Nephron (organoid): ENCODE data around the gene LPAR5.

Source experiments
- H3K27ac Mint-ChIP-seq, 3 experiments: 2 replicates each; pipeline ENCODE4 v1.8.0; 2020; ENCODE audit warnings: mixed read lengths in 3 of 3, mild to moderate bottlenecking in 2 of 3, moderate library complexity in 1 of 3
- H3K27me3 Mint-ChIP-seq: 2 replicates; pipeline ENCODE4 v1.8.0; 2021; ENCODE audit warnings: low read depth, mild to moderate bottlenecking, moderate library complexity, mixed read lengths
- H3K36me3 Mint-ChIP-seq: 2 replicates; pipeline ENCODE4 v1.8.0; 2020; ENCODE audit warnings: low read depth, mixed read lengths
- H3K4me1 Mint-ChIP-seq: 2 replicates; pipeline ENCODE4 v1.8.0; 2020; ENCODE audit warnings: mixed read lengths
- H3K4me3 Mint-ChIP-seq, 3 experiments: 2 replicates each; pipeline ENCODE4 v1.8.0; 2020; ENCODE audit warnings: mild to moderate bottlenecking in 3 of 3, mixed read lengths in 3 of 3, moderate library complexity in 2 of 3
- H3K9me3 Mint-ChIP-seq: 2 replicates; pipeline ENCODE4 v1.8.0; 2020; ENCODE audit warnings: mixed read lengths
- TF ChIP-seq, protein P1 (sequence below), 3 experiments: fragments of 200-600 bp; sonication (generic); IDR thresholded peaks; one replicate each; pipeline ENCODE4 v1.5.0; 2021; ENCODE audit warnings: antibody characterized with exemption in 3 of 3; ENCODE audit not compliant: unreplicated experiment in 3 of 3

Gene LPAR5

DNA sequence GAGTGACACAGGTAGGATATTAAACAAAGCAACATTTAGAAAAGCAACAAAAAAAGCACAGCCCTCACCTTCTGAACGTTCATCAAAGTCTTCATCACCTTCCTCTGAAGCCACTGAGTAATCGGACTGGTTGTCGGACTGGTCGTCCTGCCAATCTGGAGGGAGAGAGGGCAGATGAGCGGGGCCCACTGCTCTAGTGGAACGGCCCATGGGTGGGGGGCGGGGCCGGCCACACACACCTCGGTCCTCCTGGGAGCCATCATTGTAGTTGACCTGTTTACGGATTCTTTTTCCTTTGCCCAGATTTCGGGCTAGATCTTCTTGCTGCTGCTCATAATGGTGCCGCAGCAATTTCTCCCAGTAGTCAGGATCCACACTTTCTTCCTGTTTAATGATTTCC lies 52.8 kb downstream of the LPAR5 start:
- Mint-ChIP-seq H3K4me3 (no peak overlapping the region), H3K9me3 (no peaks in the 10 kb centered on the region), H3K4me1 (no peaks in the 10 kb centered on the region), H3K27ac (peak overlapping the region in 1 of 3 experiments; percentile 14), H3K27me3 (no peaks in the 10 kb centered on the region), H3K36me3 (peaks cover 75% of the 10 kb centered on the region)
- TF ChIP-seq, protein P1, sequence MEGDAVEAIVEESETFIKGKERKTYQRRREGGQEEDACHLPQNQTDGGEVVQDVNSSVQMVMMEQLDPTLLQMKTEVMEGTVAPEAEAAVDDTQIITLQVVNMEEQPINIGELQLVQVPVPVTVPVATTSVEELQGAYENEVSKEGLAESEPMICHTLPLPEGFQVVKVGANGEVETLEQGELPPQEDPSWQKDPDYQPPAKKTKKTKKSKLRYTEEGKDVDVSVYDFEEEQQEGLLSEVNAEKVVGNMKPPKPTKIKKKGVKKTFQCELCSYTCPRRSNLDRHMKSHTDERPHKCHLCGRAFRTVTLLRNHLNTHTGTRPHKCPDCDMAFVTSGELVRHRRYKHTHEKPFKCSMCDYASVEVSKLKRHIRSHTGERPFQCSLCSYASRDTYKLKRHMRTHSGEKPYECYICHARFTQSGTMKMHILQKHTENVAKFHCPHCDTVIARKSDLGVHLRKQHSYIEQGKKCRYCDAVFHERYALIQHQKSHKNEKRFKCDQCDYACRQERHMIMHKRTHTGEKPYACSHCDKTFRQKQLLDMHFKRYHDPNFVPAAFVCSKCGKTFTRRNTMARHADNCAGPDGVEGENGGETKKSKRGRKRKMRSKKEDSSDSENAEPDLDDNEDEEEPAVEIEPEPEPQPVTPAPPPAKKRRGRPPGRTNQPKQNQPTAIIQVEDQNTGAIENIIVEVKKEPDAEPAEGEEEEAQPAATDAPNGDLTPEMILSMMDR (IDR thresholded peaks at IDR 0.05; ENCODE audit: unreplicated experiment in 3 of 3) = no peak

DNA sequence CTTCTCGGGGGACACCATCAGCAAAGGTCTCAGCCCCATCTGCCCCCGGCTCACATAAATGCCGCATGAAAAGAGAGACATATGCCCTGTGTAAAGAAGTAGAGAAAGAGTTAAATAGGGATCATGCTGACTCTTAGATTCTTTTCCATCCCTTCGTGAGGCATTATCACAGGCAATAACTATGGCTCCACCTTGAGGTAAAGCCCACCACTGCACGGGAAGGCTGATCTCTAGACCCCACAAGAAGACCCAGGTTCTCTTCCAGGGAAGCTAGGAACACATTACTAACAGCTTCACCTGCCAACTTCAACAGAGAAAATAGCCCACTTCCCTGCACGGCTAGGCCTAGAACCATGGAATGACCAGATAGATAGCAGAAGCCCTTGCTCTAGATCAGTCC lies 53.6 kb downstream of the LPAR5 start:
- Mint-ChIP-seq H3K27ac (no peak overlapping the region), H3K27me3 (no peaks in the 10 kb centered on the region), H3K4me3 (no peak overlapping the region), H3K36me3 (peaks cover 75% of the 10 kb centered on the region), H3K4me1 (no peaks in the 10 kb centered on the region), H3K9me3 (no peaks in the 10 kb centered on the region)
- TF ChIP-seq, protein P1 (IDR thresholded peaks at IDR 0.05; ENCODE audit: unreplicated experiment in 3 of 3) = peak in 1 of 3 experiments; percentile 34

DNA sequence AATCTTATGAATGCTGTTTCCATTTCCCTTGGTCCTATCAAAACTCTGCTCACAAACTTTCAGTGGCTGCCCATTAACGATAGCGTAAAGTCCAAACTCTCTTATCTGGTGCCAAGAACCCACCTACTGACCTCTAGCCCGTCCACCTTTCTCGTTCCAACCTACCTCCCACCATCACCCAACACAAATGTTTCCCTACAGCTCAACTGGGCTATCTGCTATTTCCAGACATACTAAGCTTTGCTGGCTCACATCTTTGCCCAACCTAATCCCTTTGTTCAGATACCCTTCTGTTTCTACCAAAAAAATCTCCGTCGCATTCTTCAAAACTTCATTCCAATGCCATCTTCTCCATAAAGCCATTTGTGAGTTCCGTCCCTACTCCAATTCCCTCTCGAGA lies 60.1 kb downstream of the LPAR5 start:
- peaks cover 73% of the 10 kb centered on the region for H3K36me3 Mint-ChIP-seq
- H3K4me1 Mint-ChIP-seq = peaks cover 25% of the 10 kb centered on the region
- H3K4me3 Mint-ChIP-seq = peak overlapping the region in 1 of 3 experiments; percentile 19
- no peaks in the 10 kb centered on the region for H3K9me3 Mint-ChIP-seq
- peak overlapping the region in 1 of 3 experiments; percentile 29 for H3K27ac Mint-ChIP-seq
- TF ChIP-seq, protein P1 (IDR thresholded peaks at IDR 0.05; ENCODE audit: unreplicated experiment in 3 of 3) = no peak
- H3K27me3 Mint-ChIP-seq = no peaks in the 10 kb centered on the region

DNA sequence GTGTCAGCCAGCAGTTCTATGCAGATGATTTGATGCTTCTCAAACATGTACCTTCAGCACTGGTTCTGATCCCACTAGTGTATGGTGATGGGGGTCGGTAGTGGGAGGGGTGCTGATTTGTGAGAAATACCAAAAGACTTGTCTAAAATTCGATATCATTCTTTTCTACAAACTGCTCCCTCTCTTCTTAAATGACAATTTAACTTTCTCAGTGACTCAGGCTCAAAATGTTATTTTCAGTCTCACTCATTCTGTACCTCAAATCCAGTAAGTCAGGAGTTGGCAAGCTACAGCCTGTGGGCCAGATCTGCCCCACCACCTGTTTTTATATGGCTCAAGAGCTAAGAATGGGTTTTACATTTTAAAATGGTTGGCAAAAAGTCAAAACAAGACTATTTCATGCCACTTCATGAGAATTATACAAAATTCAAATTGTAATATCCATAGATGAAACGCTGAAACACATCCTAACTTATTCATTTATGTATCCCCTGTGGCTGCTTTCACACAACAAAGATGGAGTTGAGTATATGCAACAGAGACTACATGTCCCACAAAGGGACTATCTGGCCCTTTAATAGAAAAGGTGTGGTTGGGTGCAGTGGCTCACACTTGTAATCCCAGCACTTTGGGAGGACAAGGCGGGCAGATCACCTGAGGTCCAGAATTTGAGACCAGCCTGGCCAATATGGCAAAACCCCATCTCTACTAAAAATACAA lies 61.0 kb downstream of the LPAR5 start:
- Mint-ChIP-seq H3K4me3 (peak overlapping the region in 1 of 3 experiments; percentile 53), H3K27ac (peak overlapping the region in 1 of 3 experiments; percentile 75), H3K4me1 (peaks cover 25% of the 10 kb centered on the region), H3K36me3 (peaks cover 77% of the 10 kb centered on the region), H3K27me3 (no peaks in the 10 kb centered on the region), H3K9me3 (no peaks in the 10 kb centered on the region)
- TF ChIP-seq, protein P1 (IDR thresholded peaks at IDR 0.05; ENCODE audit: unreplicated experiment in 3 of 3) = no peak

DNA sequence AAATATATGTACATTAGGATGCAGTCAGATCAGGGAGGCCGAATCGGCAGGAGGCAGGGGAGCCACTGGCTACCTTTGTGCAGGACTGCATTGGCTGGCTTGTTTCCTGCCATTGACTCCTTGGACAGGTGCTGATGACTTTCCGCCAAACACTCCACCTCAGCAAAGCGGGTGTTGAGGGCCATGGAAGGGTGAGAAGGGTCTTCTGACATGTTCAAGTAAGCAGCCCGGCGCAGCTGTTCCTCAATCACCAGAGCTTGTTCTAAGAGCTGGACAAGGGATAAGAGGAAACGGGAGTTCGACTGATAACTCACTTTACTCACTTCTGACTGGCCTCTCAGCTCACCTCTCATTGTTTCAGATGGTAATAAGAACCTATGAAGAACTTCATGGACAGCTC lies 62.8 kb downstream of the LPAR5 start:
- H3K27ac Mint-ChIP-seq = peak overlapping the region in 1 of 3 experiments; percentile 59
- H3K4me3 Mint-ChIP-seq = no peak overlapping the region
- peaks cover 29% of the 10 kb centered on the region for H3K4me1 Mint-ChIP-seq
- H3K9me3 Mint-ChIP-seq = no peaks in the 10 kb centered on the region
- H3K36me3 Mint-ChIP-seq = peaks cover 77% of the 10 kb centered on the region
- TF ChIP-seq, protein P1 (IDR thresholded peaks at IDR 0.05; ENCODE audit: unreplicated experiment in 3 of 3) = no peak
- H3K27me3 Mint-ChIP-seq = peaks cover 2% of the 10 kb centered on the region
